GM23338 (cell line): ENCODE data around the gene ALCAM. TPM values are rescaled to one million over a fixed set of nuclear protein-coding genes. Genes with fewer than 3 reads are reported as not detected.

ENCODE experiments used
- ATAC-seq: fragments of 200-7000 bp; cut with Tn5 transposase; 3 replicates; pipeline ENCODE4 v1.9.1; 2020
- DNase-seq: peaks from one replicate; pipeline ENCODE4 v3.0.0-alpha.2; 2015; ENCODE audit warnings: low spot score
- H2AFZ ChIP-seq: fragments of 200-600 bp; sonication (generic); 2 replicates; pipeline ENCODE4 v1.8.0; 2016; ENCODE audit warnings: antibody characterized with exemption, mild to moderate bottlenecking, moderate library complexity
- H3F3A ChIP-seq: fragments of 200-600 bp; sonication (generic); replicated peaks from 2 replicates; pipeline ENCODE4 v1.8.0; 2017; ENCODE audit warnings: antibody characterized with exemption, mixed run types, low read depth
- H3K27ac ChIP-seq: fragments of 200-600 bp; sonication (generic); 2 replicates; pipeline ENCODE4 v1.6.1; 2016; ENCODE audit warnings: low read depth
- H3K27me3 ChIP-seq: fragments of 200-600 bp; sonication (generic); 2 replicates; pipeline ENCODE4 v1.8.0; 2016; ENCODE audit warnings: mild to moderate bottlenecking, mixed run types, moderate library complexity; ENCODE audit not compliant: insufficient read depth
- H3K36me3 ChIP-seq: fragments of 200-600 bp; sonication (generic); 2 replicates; pipeline ENCODE4 v1.8.0; 2016; ENCODE audit warnings: mild to moderate bottlenecking; ENCODE audit not compliant: insufficient read depth
- H3K4me1 ChIP-seq: fragments of 200-600 bp; sonication (generic); 2 replicates; pipeline ENCODE4 v1.8.0; 2016; ENCODE audit warnings: mild to moderate bottlenecking, moderate library complexity; ENCODE audit not compliant: insufficient read depth
- H3K4me2 ChIP-seq: fragments of 200-600 bp; sonication (generic); 2 replicates; pipeline ENCODE4 v1.7.1; 2017; ENCODE audit warnings: mixed run types
- H3K4me3 ChIP-seq: fragments of 200-600 bp; sonication (generic); 2 replicates; pipeline ENCODE4 v1.6.1; 2016; ENCODE audit warnings: mixed run types
- H3K79me2 ChIP-seq: fragments of 200-600 bp; sonication (generic); replicated peaks from 2 replicates; pipeline ENCODE4 v1.8.0; 2017; ENCODE audit warnings: mild to moderate bottlenecking; ENCODE audit not compliant: insufficient read depth
- H3K9me2 ChIP-seq: fragments of 200-600 bp; sonication (generic); 2 replicates; pipeline ENCODE4 v1.8.0; 2017; ENCODE audit not compliant: insufficient read depth
- H4K20me1 ChIP-seq: fragments of 200-600 bp; sonication (generic); replicated peaks from 2 replicates; pipeline ENCODE4 v1.8.0; 2017; ENCODE audit warnings: mild to moderate bottlenecking; ENCODE audit not compliant: insufficient read depth
- H3K27ac Mint-ChIP-seq: 2 replicates; pipeline ENCODE4 v1.8.0; 2020; ENCODE audit warnings: inconsistent platforms, mild to moderate bottlenecking, moderate library complexity, mixed read lengths
- H3K27me3 Mint-ChIP-seq: 3 replicates; pipeline ENCODE4 v1.8.0; 2022; ENCODE audit warnings: low read depth, mild to moderate bottlenecking, moderate library complexity, mixed read lengths, inconsistent platforms; ENCODE audit not compliant: insufficient read depth, poor library complexity
- H3K36me3 Mint-ChIP-seq: 3 replicates; pipeline ENCODE4 v1.8.0; 2021; ENCODE audit warnings: low read depth, mild to moderate bottlenecking, inconsistent platforms, moderate library complexity, mixed read lengths
- H3K4me1 Mint-ChIP-seq: 3 replicates; pipeline ENCODE4 v1.8.0; 2020; ENCODE audit warnings: mild to moderate bottlenecking, inconsistent platforms, mixed read lengths
- H3K4me3 Mint-ChIP-seq: 3 replicates; pipeline ENCODE4 v1.8.0; 2021; ENCODE audit warnings: moderate library complexity, mild to moderate bottlenecking, inconsistent platforms, mixed read lengths
- H3K9me3 Mint-ChIP-seq: 3 replicates; pipeline ENCODE4 v1.8.0; 2020; ENCODE audit warnings: moderate library complexity, mild to moderate bottlenecking, inconsistent platforms, mixed read lengths
- CREB1 ChIP-seq: fragments of 250-450 bp; sonication (Bioruptor Pico); IDR thresholded peaks from 2 replicates; pipeline ENCODE4 v1.5.0; 2020; ENCODE audit warnings: low read depth, mild to moderate bottlenecking, moderate library complexity
- ETS1 ChIP-seq: IDR thresholded peaks from 2 replicates; pipeline ENCODE4 v1.6.1; 2016; ENCODE audit warnings: antibody characterized with exemption
- EZH2 ChIP-seq: fragments of 200-600 bp; sonication (generic); IDR thresholded peaks from one replicate; pipeline ENCODE4 v1.8.0; 2017; ENCODE audit warnings: antibody characterized with exemption, mild to moderate bottlenecking, low read depth; ENCODE audit not compliant: unreplicated experiment
- EZH2phosphoT487 ChIP-seq: fragments of 200-600 bp; sonication (generic); IDR thresholded peaks from one replicate; pipeline ENCODE4 v1.8.1; 2018; ENCODE audit warnings: antibody characterized with exemption; ENCODE audit not compliant: unreplicated experiment
- JUNB ChIP-seq: IDR thresholded peaks from one replicate; pipeline ENCODE4 v1.6.1; 2016; ENCODE audit warnings: antibody characterized with exemption; ENCODE audit not compliant: unreplicated experiment
- NANOG ChIP-seq: IDR thresholded peaks from 2 replicates; pipeline ENCODE4 v1.6.1; 2016; ENCODE audit warnings: antibody characterized with exemption, borderline replicate concordance
- POLR2AphosphoS5 ChIP-seq: IDR thresholded peaks from 2 replicates; pipeline ENCODE4 v1.6.1; 2016; ENCODE audit warnings: antibody characterized with exemption, low read depth
- STAT1 ChIP-seq: IDR thresholded peaks from one replicate; pipeline ENCODE4 v1.6.1; 2016; ENCODE audit warnings: antibody characterized with exemption; ENCODE audit not compliant: unreplicated experiment
- ZNF114 ChIP-seq: fragments of 250-450 bp; sonication (Bioruptor Pico); IDR thresholded peaks from 2 replicates; pipeline ENCODE4 v1.5.0; 2020; ENCODE audit warnings: mild to moderate bottlenecking, moderate library complexity
- ZNF331 ChIP-seq: fragments of 250-450 bp; sonication (Bioruptor Pico); IDR thresholded peaks from 2 replicates; pipeline ENCODE4 v1.5.0; 2020; ENCODE audit warnings: low read depth, mild to moderate bottlenecking, moderate library complexity
- polyA plus RNA-seq: library from polyadenylated mRNA; unstranded; fragments of >200 nt; fragmentation: Nextera tagmentation; extraction: Ambion mirVana; gene quantifications from 2 replicates; pipeline ENCODE4 v1.2.1, GENCODE V29; 2016
- total RNA-seq: library from RNA; depleted of rRNA; stranded (reverse); fragments of >200 nt; shearing (Covaris generic); gene quantifications from 2 replicates; pipeline ENCODE4 v1.2.3, GENCODE V29; 2014
- TF ChIP-seq, protein P1 (sequence below), 2 experiments: fragments of 200-600 bp in 1 of 2; sonication (generic) in 1 of 2; conservative IDR thresholded peaks; 2 replicates each; pipeline versions ENCODE4 v1.5.1 to v1.6.1; 2016 to 2017; ENCODE audit warnings: antibody characterized with exemption in 2 of 2, low read depth in 2 of 2, mild to moderate bottlenecking in 2 of 2, moderate library complexity in 1 of 2
- TF ChIP-seq, protein P2 (sequence below): IDR thresholded peaks from one replicate; pipeline ENCODE4 v1.6.1; 2018; ENCODE audit warnings: antibody characterized with exemption; ENCODE audit not compliant: unreplicated experiment
- TF ChIP-seq, protein P3 (sequence below): fragments of 250-450 bp; sonication (Bioruptor Pico); IDR thresholded peaks from 2 replicates; pipeline ENCODE4 v1.5.0; 2020; ENCODE audit warnings: mild to moderate bottlenecking, moderate library complexity

The ALCAM gene
- total and polyA plus RNA-seq, 2 experiments from 2014 or later = 11.3 to 36.0 TPM

- H2AFZ ChIP-seq = no peak overlapping the region
- no peak overlapping the region for H3K27ac Mint-ChIP-seq
- H3K36me3 Mint-ChIP-seq = no peaks in the 10 kb centered on the region
- H4K20me1 ChIP-seq = no peaks in the 10 kb centered on the region
- H3K36me3 ChIP-seq = no peaks in the 10 kb centered on the region
- H3K27me3 Mint-ChIP-seq = peaks cover 10% of the 10 kb centered on the region
- H3K27me3 ChIP-seq = peaks cover 25% of the 10 kb centered on the region
- no peaks in the 10 kb centered on the region for H3F3A ChIP-seq
- no peaks in the 10 kb centered on the region for H3K9me3 Mint-ChIP-seq
- no peak for ATAC-seq
- H3K4me1 ChIP-seq = peaks cover 2% of the 10 kb centered on the region; the same call in 1 of the 2 replicates
- H3K79me2 ChIP-seq = no peaks in the 10 kb centered on the region
- H3K4me2 ChIP-seq = no peak overlapping the region
- no peak overlapping the region for H3K27ac ChIP-seq
- DNase-seq = no peak
- H3K4me1 Mint-ChIP-seq = peaks cover 10% of the 10 kb centered on the region
- H3K4me3 Mint-ChIP-seq = no peak overlapping the region
- H3K4me3 ChIP-seq = no peak overlapping the region
- no peaks in the 10 kb centered on the region for H3K9me2 ChIP-seq
- TF ChIP-seq ETS1 = no peak
- TF ChIP-seq, protein P1, sequence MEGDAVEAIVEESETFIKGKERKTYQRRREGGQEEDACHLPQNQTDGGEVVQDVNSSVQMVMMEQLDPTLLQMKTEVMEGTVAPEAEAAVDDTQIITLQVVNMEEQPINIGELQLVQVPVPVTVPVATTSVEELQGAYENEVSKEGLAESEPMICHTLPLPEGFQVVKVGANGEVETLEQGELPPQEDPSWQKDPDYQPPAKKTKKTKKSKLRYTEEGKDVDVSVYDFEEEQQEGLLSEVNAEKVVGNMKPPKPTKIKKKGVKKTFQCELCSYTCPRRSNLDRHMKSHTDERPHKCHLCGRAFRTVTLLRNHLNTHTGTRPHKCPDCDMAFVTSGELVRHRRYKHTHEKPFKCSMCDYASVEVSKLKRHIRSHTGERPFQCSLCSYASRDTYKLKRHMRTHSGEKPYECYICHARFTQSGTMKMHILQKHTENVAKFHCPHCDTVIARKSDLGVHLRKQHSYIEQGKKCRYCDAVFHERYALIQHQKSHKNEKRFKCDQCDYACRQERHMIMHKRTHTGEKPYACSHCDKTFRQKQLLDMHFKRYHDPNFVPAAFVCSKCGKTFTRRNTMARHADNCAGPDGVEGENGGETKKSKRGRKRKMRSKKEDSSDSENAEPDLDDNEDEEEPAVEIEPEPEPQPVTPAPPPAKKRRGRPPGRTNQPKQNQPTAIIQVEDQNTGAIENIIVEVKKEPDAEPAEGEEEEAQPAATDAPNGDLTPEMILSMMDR (conservative IDR thresholded peaks at IDR 0.05; ENCODE audit: low read depth in 2 of 2) = no peak
- TF ChIP-seq, protein P2, sequence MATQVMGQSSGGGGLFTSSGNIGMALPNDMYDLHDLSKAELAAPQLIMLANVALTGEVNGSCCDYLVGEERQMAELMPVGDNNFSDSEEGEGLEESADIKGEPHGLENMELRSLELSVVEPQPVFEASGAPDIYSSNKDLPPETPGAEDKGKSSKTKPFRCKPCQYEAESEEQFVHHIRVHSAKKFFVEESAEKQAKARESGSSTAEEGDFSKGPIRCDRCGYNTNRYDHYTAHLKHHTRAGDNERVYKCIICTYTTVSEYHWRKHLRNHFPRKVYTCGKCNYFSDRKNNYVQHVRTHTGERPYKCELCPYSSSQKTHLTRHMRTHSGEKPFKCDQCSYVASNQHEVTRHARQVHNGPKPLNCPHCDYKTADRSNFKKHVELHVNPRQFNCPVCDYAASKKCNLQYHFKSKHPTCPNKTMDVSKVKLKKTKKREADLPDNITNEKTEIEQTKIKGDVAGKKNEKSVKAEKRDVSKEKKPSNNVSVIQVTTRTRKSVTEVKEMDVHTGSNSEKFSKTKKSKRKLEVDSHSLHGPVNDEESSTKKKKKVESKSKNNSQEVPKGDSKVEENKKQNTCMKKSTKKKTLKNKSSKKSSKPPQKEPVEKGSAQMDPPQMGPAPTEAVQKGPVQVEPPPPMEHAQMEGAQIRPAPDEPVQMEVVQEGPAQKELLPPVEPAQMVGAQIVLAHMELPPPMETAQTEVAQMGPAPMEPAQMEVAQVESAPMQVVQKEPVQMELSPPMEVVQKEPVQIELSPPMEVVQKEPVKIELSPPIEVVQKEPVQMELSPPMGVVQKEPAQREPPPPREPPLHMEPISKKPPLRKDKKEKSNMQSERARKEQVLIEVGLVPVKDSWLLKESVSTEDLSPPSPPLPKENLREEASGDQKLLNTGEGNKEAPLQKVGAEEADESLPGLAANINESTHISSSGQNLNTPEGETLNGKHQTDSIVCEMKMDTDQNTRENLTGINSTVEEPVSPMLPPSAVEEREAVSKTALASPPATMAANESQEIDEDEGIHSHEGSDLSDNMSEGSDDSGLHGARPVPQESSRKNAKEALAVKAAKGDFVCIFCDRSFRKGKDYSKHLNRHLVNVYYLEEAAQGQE = no peak
- no peak for TF ChIP-seq POLR2AphosphoS5
- no peak for TF ChIP-seq STAT1
- TF ChIP-seq JUNB = no peak
- TF ChIP-seq, protein P3, sequence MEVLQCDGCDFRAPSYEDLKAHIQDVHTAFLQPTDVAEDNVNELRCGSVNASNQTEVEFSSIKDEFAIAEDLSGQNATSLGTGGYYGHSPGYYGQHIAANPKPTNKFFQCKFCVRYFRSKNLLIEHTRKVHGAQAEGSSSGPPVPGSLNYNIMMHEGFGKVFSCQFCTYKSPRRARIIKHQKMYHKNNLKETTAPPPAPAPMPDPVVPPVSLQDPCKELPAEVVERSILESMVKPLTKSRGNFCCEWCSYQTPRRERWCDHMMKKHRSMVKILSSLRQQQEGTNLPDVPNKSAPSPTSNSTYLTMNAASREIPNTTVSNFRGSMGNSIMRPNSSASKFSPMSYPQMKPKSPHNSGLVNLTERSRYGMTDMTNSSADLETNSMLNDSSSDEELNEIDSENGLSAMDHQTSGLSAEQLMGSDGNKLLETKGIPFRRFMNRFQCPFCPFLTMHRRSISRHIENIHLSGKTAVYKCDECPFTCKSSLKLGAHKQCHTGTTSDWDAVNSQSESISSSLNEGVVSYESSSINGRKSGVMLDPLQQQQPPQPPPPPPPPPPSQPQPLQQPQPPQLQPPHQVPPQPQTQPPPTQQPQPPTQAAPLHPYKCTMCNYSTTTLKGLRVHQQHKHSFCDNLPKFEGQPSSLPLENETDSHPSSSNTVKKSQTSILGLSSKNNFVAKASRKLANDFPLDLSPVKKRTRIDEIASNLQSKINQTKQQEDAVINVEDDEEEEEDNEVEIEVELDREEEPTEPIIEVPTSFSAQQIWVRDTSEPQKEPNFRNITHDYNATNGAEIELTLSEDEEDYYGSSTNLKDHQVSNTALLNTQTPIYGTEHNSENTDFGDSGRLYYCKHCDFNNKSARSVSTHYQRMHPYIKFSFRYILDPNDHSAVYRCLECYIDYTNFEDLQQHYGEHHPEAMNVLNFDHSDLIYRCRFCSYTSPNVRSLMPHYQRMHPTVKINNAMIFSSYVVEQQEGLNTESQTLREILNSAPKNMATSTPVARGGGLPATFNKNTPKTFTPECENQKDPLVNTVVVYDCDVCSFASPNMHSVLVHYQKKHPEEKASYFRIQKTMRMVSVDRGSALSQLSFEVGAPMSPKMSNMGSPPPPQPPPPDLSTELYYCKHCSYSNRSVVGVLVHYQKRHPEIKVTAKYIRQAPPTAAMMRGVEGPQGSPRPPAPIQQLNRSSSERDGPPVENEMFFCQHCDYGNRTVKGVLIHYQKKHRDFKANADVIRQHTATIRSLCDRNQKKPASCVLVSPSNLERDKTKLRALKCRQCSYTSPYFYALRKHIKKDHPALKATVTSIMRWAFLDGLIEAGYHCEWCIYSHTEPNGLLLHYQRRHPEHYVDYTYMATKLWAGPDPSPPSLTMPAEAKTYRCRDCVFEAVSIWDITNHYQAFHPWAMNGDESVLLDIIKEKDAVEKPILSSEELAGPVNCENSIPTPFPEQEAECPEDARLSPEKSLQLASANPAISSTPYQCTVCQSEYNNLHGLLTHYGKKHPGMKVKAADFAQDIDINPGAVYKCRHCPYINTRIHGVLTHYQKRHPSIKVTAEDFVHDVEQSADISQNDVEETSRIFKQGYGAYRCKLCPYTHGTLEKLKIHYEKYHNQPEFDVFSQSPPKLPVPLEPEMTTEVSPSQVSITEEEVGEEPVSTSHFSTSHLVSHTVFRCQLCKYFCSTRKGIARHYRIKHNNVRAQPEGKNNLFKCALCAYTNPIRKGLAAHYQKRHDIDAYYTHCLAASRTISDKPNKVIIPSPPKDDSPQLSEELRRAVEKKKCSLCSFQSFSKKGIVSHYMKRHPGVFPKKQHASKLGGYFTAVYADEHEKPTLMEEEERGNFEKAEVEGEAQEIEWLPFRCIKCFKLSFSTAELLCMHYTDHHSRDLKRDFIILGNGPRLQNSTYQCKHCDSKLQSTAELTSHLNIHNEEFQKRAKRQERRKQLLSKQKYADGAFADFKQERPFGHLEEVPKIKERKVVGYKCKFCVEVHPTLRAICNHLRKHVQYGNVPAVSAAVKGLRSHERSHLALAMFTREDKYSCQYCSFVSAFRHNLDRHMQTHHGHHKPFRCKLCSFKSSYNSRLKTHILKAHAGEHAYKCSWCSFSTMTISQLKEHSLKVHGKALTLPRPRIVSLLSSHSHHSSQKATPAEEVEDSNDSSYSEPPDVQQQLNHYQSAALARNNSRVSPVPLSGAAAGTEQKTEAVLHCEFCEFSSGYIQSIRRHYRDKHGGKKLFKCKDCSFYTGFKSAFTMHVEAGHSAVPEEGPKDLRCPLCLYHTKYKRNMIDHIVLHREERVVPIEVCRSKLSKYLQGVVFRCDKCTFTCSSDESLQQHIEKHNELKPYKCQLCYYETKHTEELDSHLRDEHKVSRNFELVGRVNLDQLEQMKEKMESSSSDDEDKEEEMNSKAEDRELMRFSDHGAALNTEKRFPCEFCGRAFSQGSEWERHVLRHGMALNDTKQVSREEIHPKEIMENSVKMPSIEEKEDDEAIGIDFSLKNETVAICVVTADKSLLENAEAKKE (CRISPR knock-in tag) = no peak
- TF ChIP-seq NANOG = no peak
- no peak for TF ChIP-seq ZNF114 (CRISPR knock-in tag)
- no peak for TF ChIP-seq ZNF331 (CRISPR knock-in tag)
- TF ChIP-seq EZH2phosphoT487 = no peak
- no peak for TF ChIP-seq CREB1 (CRISPR knock-in tag)
- TF ChIP-seq EZH2 = no peak
Observed at GRCh38 chr3:105349684-105350387, 16.9 kb upstream of the ALCAM start.
